Ectodermal cell (in vitro differentiated cells): Measurements from ENCODE around the gene CYFIP2.
"Not testable (repeated sequence)": the region's sequence is repeated elsewhere in the genome, so short reads cannot be mapped to it uniquely, and the experiment has no call there.

ENCODE experiments used
- H3K27ac ChIP-seq: 2 replicates; pipeline ENCODE4 v1.7.0; 2013; ENCODE audit warnings: mild to moderate bottlenecking, low read depth, low read length; ENCODE audit not compliant: insufficient read depth, poor library complexity, severe bottlenecking
- H3K27me3 ChIP-seq: 2 replicates; pipeline ENCODE4 v1.7.0; 2013; ENCODE audit warnings: mild to moderate bottlenecking, low read length; ENCODE audit not compliant: insufficient read depth, control insufficient read depth, poor library complexity, severe bottlenecking
- H3K36me3 ChIP-seq: one replicate; pipeline ENCODE4 v1.7.0; 2013; ENCODE audit warnings: low read length; ENCODE audit not compliant: control insufficient read depth, insufficient read depth
- H3K4me1 ChIP-seq: one replicate; pipeline ENCODE4 v1.7.0; 2013; ENCODE audit warnings: low read length; ENCODE audit not compliant: control insufficient read depth, insufficient read depth
- H3K4me3 ChIP-seq: 2 replicates; pipeline ENCODE4 v1.7.0; 2013; ENCODE audit warnings: low read depth, low read length, control low read depth; ENCODE audit not compliant: insufficient read depth
- H3K9me3 ChIP-seq: 2 replicates; pipeline ENCODE4 v1.7.0; 2013; ENCODE audit warnings: mild to moderate bottlenecking, low read length, moderate library complexity; ENCODE audit not compliant: control insufficient read depth
- WGBS, 2 experiments: methylation state at CpG; one replicate each; pipeline ENCODE4 v1.1.7; 2013; ENCODE audit warnings: missing lambda C conversion rate in 2 of 2; 5-methylcytosine and 5-hydroxymethylcytosine counted together

CYFIP2 gene

DNA sequence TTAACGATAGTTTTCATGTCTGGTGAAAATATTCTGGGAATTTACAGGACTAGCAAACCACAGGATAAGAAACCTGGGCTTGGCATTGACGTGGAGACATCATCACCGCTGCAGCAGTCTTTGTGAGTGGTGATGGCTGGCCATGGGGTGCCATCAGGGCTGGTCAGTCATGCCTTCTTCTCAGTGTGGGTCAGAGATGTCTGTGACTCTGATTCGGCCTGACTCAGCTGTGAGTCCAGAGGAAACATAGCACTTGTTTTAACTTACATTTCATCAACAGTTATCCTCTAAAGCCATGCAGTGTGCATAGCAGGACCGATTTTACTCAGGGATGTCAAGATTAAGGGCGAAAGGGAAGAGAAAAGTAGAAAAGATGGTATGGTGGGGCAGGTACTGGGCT, 33.2 kb upstream of the CYFIP2 start:
- no peaks in the 10 kb centered on the region for H3K27me3 ChIP-seq
- H3K4me1 ChIP-seq: no peaks in the 10 kb centered on the region
- no peak overlapping the region for H3K27ac ChIP-seq
- 84 to 92% methylated on average over 6 of the region's 6 CpGs for WGBS, 2 experiments
- H3K36me3 ChIP-seq: no peaks in the 10 kb centered on the region
- H3K9me3 ChIP-seq: no peaks in the 10 kb centered on the region
- no peak overlapping the region for H3K4me3 ChIP-seq

DNA sequence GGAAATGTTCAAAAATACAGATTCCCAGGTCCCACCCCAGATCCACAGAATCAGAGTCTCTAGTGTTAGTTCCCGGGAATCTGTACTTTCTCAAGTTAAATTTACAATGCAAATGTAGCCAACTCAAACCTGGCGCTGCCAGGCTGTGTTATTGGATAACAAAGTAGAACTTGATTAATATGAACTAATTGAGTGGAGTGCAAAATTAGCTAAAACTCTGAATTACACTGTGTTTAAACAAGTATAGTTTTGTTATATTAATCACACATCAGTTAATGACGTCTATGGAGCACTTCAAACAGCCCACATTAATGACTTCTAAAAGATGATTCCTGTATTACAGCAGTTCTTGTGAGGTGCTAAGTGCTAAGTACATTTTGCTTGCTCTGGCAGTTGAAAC, 32.4 kb upstream of the CYFIP2 start:
- 75 to 81% methylated on average over 2 to 3 of the region's 3 CpGs for WGBS, 2 experiments
- Histone ChIP-seq H3K36me3 (no peaks in the 10 kb centered on the region), H3K9me3 (no peaks in the 10 kb centered on the region), H3K27me3 (no peaks in the 10 kb centered on the region), H3K4me3 (no peak overlapping the region), H3K4me1 (no peaks in the 10 kb centered on the region), H3K27ac (no peak overlapping the region)

- 96 to 100% methylated on average over 1 to 3 of the region's 3 CpGs for WGBS, 2 experiments
Observed at GRCh38 chr5:157236423-157236822, 29.5 kb upstream of the CYFIP2 start.

DNA sequence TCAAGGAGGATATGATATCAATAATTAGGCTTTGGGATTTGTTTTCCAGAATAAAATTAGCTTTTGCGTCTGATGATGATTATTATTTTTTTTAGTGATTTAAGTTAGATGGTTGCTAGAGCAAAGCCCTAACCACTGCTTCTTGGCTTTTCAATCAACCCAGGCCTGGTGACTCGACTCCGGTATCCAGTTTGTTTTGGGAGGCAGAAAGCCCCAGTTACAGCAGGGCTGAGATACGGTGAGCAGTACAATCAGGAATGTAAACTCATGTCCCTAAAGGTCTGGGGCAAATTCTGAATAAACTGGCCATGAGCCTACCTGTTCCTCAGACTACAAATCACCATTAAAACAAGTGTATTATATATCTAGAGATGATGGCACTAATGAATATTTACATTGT, 24.4 kb upstream of the CYFIP2 start:
- H3K36me3 ChIP-seq: no peaks in the 10 kb centered on the region
- WGBS, 2 experiments: 92% methylated on average over 4 of the region's 4 CpGs
- no peak overlapping the region for H3K4me3 ChIP-seq
- H3K27me3 ChIP-seq: no peaks in the 10 kb centered on the region
- H3K9me3 ChIP-seq: no peaks in the 10 kb centered on the region
- no peaks in the 10 kb centered on the region for H3K4me1 ChIP-seq
- H3K27ac ChIP-seq: no peak overlapping the region

More at GRCh38 chr5:157236423-157236822, 29.5 kb upstream of the CYFIP2 start:
- Histone ChIP-seq H3K9me3 (no peaks in the 10 kb centered on the region), H3K4me1 (no peaks in the 10 kb centered on the region), H3K27me3 (no peaks in the 10 kb centered on the region), H3K27ac (no peak overlapping the region), H3K4me3 (no peak overlapping the region), H3K36me3 (no peaks in the 10 kb centered on the region)

GRCh38 chr5:157244704-157245103, 21.2 kb upstream of the CYFIP2 start:
- H3K27ac ChIP-seq, H3K27me3 ChIP-seq, H3K36me3 ChIP-seq, H3K4me3 ChIP-seq, H3K9me3 ChIP-seq, H3K4me1 ChIP-seq: not testable (repeated sequence)
- 92 to 95% methylated on average over 7 of the region's 7 CpGs for WGBS, 2 experiments

GRCh38 chr5:157245476-157245875, 20.4 kb upstream of the CYFIP2 start:
- no peaks in the 10 kb centered on the region for H3K27me3 ChIP-seq

GRCh38 chr5:157245886-157246285, 20.0 kb upstream of the CYFIP2 start:
- Histone ChIP-seq H3K4me1 (no peaks in the 10 kb centered on the region), H3K36me3 (no peaks in the 10 kb centered on the region), H3K27ac (no peak overlapping the region)

More at GRCh38 chr5:157245476-157245875, 20.4 kb upstream of the CYFIP2 start:
- Histone ChIP-seq H3K4me1 (no peaks in the 10 kb centered on the region), H3K36me3 (no peaks in the 10 kb centered on the region), H3K9me3 (no peaks in the 10 kb centered on the region), H3K27ac (no peak overlapping the region), H3K4me3 (no peak overlapping the region)
- WGBS, 2 experiments: 49 to 55% methylated on average over 4 of the region's 4 CpGs

GRCh38 chr5:157247267-157247666, 18.7 kb upstream of the CYFIP2 start:
- no peaks in the 10 kb centered on the region for H3K27me3 ChIP-seq
- no peaks in the 10 kb centered on the region for H3K36me3 ChIP-seq
- no peak overlapping the region for H3K4me3 ChIP-seq
- H3K27ac ChIP-seq: no peak overlapping the region
- no peaks in the 10 kb centered on the region for H3K9me3 ChIP-seq
- H3K4me1 ChIP-seq: no peaks in the 10 kb centered on the region

More at GRCh38 chr5:157245886-157246285, 20.0 kb upstream of the CYFIP2 start:
- H3K27me3 ChIP-seq: no peaks in the 10 kb centered on the region
- H3K4me3 ChIP-seq: no peak overlapping the region
- no peaks in the 10 kb centered on the region for H3K9me3 ChIP-seq
- WGBS, 2 experiments: 72 to 76% methylated on average over 4 of the region's 4 CpGs

GRCh38 chr5:157248821-157249470, 17.0 kb upstream of the CYFIP2 start:
- WGBS, 2 experiments: 94 to 95% methylated on average over 8 to 11 of the region's 11 CpGs
- Histone ChIP-seq H3K27me3 (no peaks in the 10 kb centered on the region), H3K4me1 (no peaks in the 10 kb centered on the region), H3K4me3 (no peak overlapping the region), H3K36me3 (no peaks in the 10 kb centered on the region), H3K27ac (no peak overlapping the region), H3K9me3 (no peaks in the 10 kb centered on the region)

DNA sequence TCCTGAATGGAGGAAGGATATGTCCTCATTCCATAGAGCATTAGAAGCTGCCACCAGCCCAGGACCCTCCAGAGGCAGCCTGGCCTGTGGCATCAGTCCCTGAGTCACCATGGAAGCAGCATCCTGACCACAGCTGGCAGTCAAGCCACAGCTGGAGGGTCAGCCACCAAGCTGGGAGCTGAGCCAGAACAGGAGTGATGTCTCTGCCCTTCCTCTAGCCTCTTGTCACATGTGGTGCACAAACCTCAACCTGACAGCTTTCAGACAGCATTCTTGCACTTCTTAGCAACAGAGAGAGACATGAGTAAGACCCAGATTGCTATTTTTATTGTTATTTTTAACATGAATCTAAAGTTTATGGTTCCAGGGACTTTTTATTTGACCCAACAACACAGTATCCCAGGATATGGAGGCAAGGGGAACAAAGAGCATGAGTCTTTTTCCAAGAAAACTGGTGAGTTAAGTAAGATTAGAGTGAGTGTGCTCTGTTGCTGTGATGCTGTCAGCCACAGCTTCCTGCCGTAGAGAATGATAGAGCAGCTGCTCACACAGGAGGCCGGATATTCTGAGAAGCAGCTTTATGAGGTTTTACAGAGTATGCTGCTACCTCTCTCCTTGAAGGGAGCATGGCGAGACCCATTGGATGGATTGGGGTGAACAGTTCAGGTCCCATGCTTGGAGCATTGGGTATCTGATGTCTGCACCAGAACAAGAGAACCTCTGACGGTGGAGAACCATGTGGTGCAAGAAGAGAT, 13.0 kb upstream of the CYFIP2 start:
- 84 to 88% methylated on average over 4 of the region's 4 CpGs for WGBS, 2 experiments
- no peak overlapping the region for H3K4me3 ChIP-seq
- H3K27ac ChIP-seq: no peak overlapping the region

More for the DNA sequence above, 13.0 kb upstream of the CYFIP2 start:
- Histone ChIP-seq H3K27me3 (no peaks in the 10 kb centered on the region), H3K36me3 (no peaks in the 10 kb centered on the region), H3K9me3 (no peaks in the 10 kb centered on the region), H3K4me1 (no peaks in the 10 kb centered on the region)
